GM21447 (cell line): ENCODE data around the gene MTSS2.

Experiments
- ATAC-seq: cut with Tn5 transposase; IDR thresholded peaks from one replicate; pipeline ENCODE4 v1.9.1; 2021; ENCODE audit not compliant: unreplicated experiment

The MTSS2 gene, protein sequence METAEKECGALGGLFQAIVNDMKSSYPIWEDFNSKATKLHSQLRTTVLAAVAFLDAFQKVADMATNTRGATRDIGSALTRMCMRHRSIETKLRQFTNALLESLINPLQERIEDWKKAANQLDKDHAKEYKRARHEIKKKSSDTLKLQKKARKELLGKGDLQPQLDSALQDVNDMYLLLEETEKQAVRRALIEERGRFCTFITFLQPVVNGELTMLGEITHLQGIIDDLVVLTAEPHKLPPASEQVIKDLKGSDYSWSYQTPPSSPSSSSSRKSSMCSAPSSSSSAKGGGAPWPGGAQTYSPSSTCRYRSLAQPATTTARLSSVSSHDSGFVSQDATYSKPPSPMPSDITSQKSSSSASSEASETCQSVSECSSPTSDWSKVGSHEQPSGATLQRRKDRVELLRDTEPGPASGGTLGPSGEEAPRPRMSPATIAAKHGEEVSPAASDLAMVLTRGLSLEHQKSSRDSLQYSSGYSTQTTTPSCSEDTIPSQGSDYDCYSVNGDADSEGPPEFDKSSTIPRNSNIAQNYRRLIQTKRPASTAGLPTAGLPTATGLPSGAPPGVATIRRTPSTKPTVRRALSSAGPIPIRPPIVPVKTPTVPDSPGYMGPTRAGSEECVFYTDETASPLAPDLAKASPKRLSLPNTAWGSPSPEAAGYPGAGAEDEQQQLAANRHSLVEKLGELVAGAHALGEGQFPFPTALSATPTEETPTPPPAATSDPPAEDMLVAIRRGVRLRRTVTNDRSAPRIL

DNA sequence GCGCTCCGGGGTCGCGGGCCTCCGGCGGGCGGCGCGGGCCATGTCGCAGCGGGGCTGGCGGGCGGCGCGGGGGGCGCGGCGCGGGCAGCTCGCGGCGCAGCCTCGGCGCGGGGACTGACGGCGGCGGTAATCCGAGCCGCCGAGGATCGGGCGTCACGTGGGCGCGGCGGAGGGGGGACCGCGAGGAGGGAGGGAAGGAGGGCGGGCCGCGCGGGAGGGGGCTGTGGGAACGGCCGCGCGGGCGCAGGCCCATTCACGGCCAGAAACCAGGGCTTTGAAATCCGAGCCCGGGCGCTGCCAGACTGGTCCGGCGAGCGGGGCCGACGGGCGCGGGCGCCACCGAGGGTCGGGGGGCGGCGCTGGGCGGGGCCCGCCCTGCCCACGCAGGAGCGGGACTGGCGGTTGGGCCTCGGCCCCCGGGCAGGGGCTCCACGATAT lies at the start of gene MTSS2:
TSS of gene MTSS2 (minus strand) at position 116 of the 438 bp plus-strand sequence. CDS start 262 bp downstream, outside the sequence.
- no peak for ATAC-seq

DNA sequence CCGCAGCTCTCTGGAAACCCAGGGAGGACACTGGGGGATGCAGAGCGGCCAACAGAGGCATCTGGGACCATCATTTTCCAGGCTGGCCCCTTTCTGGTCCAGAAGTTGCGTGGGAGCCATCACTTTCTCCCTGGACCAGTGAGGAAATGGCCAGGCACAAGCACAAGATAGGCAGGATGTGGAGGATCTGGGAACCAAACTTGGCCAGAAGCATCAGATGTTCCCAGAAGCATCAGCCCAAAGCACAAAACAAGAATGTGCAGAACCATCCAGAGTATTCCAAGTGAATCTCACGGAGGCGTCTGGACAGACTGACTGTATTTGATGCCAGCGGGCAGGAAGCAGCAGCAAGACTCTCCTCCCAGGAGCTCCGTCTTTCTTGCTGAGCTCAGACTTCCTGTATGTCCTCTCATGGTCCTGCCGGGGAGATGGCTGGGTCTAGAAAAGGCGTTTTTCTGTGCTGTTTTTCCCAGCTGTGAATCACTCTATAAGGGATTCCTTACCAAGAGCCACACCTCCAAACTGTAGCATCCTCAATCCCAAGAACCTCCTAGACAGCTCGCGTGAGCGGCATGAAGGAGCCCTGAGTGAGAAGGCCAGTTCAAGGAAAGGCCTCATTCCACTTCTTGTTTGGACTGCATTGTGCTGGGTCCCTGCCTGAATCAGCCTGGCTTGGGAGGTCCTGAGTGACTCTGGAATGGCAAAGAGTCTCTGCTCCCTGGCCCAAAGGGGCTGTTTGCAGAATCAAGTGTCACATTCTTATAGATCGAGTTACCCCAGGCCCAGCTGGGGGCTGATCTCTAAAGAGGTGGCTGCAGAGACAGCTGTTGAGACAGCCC lies 49.5 kb upstream of the MTSS2 start:
- ATAC-seq = no peak

DNA sequence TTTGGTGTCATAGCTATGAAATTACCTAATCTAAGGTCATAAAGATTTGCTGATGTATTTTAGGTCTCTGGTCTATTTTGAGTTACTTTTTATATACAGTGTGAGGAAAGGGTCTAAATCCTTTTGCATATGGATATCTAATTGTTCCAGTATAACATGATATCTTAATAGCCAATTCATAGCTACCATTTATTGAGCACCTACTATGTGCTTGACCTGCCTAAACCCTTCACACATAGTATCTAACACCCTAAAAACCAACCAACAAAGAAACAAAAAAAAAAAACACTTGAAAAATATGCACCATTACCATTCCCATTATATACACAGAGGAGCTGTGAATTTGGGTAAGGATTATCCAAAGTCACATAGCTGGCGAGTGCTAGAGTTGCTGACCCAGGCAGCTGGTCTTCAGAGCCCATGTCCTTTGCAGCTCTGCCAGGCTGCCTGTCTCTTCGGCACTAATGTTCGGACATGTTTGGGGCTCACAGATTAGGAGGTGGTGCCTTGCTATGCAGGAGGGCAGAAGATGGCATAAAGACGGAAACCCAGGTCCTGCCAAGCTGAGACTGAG lies 48.8 kb upstream of the MTSS2 start:
- ATAC-seq = no peak

DNA sequence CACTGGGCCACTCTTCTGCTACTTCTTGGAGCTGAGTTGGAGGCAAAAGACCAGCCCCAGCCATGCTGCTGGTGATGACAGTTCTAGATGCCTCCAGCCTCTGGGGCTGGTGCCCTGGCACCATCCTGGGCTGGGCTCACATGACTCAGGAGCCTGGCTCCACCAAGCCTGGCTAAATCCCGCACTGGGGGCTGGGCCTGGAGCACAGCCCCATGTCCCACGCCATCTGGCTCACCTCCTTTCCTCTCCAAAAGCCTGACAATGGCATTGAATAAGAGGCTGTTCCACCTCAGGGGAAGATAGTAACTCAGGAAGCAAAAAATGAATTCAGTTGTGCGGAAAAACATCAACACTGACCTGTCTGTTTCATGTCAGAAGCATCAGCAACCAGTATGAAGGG lies 45.1 kb upstream of the MTSS2 start:
- ATAC-seq = no peak

DNA sequence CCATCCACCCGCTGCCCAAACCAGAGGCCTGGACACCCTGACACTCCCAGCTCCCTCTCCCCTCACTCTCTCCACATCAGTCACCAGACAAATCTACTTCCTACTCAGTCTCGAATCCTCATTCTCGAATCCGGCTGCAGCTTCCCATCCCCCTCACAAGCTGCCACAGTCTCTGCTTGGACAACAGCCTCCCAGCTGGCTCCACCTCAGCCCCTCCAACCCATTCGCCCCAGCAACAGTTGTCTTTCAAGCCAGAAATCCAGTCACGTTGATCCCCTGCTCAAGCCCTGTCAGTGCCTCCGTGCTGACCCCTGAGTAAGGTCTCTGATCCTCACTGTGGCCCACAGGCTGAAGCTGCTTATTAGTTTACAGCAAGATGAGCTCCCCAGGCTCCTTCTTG lies 44.2 kb upstream of the MTSS2 start:
- no peak for ATAC-seq

DNA sequence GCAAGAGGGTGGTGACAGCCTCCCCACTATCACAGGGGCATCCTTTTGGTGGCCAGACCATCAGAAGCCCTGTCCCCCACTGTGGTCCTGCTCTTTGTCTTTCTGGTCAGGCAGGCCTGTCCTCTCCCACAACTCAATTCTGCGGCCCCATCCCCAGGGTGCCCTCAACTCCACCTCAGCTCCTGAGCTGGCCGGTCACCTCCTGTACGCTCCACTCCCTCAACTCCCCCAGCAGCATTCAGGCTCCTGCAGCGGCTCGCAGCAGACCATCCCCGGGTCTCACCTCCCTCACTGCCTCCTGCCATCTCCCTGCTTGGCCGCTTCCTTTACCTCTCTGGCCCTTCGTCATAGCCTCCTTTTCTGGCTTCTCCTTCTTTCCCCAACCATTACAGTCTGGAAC lies 43.4 kb upstream of the MTSS2 start:
- no peak for ATAC-seq

DNA sequence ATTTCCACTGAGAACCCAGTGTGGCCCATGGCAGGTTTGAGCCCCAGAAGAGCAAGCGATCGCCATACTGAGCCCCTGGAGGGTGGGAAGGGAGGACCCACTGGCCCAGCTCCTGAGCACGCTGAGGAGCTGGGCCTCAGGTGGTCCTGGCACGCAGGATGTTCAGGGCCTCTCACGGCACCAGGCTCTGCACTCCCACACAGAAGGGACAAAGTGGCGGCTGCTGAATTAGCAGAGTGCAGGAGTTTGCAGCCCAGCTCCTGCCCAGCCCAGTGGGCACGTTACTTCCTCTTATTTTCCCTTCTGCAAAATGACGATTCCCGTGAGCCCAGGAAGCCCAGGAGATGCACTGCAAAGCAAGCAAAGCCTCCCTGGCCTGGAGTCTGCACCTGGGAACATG lies 42.3 kb upstream of the MTSS2 start:
- no peak for ATAC-seq

DNA sequence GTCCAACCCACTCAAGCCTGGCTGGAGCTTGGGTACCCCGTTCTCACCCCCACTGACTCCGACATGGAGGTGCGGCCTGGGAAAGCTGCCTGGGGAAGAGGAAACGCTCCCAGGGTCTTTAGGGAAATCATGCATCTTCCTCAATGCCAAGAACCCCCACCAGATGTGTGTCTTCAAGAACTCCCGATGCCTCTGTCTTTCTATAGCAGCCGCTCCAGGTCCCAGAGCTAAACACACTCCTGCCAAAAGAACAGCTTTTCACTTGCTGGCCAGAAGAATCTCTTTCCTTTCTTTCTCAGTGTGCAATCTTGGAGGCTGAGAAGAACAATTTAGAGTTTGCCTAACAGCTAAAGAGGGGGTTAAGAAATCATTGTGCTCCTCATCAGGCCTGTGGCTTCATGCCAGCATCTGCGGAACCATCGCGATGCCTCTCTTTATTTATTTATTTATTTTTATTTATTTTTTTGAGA lies 41.1 kb upstream of the MTSS2 start:
- no peak for ATAC-seq

DNA sequence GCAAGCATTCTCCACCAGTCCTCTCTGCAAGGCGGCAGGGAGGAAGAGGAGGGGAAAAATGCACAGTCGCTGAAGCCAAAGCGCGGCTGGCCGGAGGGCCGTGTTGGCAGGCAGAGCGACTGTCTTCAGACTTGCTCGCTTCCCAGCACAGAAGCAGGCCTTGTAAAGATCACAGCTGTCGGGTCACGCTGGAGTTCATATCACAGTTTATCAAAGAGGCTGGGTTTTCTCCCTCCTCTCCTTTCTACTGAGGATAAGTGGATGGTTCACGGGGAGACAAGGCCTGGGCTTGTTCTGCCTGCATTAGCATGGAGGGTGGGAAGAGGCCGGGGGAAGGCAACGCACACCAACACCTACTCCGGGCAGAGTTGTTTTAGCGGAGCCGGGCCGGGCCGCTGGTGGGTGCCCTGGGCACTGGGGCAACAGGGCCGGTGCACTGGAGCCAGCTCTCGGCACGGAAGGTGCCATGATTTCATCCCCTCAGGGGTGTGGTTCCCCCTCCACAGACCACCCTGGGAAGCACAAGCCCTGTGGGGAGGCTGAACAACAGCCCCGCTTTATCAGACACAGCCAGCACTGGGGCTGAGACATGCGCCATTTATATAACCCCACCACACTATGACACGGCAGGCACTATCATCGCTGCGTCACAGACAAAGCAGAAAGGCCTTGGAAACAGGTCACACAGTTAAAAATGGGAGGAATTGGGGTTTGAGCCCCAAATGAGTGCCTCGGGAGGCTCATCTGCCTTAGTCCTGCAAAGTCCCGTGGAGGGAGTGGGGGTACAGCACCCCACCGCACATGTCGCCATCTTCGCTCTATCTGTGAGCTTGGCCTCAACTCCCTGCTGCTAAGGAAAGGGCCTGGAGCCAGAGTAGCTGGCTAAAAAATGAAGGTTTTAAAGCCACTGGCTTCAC lies 40.3 kb upstream of the MTSS2 start:
- no peak for ATAC-seq

DNA sequence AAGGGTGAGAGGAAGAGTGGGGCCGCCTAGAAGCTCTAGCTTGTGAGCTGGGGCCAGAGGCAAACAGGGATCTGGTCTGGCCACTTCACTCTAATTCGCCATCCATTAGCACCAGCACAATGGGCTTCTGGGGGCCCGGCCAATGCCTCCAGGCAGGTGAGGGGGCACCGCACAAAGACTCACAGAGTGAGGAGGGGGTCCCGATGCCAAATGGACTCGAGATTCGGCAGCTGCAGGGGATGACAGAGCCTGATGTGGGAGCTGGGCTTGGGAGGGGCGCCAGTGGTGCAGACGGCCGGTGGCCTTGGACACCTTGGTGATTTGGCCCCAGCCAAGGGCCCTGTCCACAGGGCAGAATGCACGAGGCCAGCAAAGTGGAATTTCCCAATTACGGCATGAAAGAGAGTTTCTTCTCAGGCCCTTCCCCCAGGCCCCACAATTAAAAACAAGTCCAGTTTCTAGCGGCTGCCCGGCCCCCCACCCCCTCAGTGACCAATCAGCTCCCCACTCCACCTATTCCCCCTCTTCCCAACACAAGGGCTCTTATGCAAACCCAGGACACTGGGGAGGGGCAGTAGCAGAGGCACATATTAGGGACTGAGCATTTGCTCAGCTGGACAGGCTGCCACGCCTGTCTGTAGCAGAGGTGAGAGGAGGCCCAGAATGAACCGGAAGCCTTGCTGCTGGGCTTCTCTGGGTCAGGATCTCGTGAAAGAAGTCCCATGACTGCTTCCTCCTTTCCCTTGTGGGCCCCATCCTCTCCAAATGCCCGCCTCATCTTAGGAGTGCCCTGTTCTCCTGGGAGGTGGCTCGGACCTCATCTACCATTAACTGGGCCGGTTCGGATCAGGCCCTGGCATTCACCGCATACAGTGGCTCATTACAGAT lies 39.4 kb upstream of the MTSS2 start:
- ATAC-seq = no peak

DNA sequence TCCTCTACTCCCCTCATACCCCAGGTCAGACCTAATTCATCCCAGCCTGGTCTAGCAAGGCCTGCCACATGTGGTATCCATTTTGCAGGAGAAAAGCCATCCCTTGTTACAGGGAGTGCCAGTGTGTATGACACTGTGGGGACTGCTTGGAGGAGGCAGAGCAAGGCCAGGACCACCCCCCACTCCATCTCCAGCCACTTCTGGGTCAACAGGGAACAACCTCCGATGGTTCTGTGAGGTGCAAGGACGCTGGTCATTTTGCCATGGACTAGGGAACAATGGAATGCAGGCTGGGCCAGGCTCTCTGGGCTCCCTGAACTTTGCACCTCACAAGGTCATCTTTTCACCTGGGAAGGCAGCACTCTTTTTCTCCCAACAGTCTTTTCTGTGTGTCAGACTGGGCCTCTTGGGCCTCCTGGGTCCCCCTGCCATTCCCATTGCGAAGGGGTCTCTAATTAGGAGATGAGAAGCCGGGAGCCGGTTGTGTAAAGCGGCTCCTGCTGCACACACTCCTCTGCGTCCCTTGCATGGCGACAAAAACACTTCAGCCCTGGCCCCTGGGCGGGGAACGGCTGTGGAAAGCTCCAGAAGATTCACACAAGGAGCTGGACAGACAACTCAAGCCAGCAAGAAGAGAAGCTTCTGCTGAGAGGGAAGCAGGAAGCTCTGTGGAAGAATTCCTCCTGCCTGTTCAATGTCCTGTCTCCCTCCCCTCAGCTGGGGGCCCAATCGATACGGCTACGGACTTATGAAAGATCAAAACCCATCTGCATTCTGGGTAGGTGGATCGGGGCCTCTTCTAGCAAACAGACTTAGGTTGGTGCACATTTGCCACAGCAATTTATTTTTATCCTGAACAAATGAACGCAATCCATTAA lies 38.5 kb upstream of the MTSS2 start:
- no peak for ATAC-seq

DNA sequence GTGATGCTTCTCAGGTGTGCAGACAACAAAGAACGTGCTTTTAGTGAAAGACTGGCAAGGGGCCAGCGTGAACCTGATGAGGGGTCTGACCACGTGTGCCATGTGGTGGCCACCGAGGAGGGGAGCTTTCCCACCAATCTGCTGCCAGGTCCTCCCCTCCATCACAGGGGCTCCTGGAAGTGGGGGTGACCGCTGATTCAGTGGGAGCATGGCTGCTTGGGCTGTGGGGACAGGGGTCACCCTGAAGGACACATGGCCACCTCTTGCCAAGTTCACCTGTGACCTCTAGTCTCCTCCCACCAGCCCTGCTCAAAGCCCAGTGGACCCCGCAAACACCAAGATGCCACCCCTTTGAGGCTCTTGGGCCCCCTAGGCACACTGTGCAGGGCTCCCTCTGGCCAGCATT lies 37.9 kb upstream of the MTSS2 start:
- ATAC-seq = no peak

DNA sequence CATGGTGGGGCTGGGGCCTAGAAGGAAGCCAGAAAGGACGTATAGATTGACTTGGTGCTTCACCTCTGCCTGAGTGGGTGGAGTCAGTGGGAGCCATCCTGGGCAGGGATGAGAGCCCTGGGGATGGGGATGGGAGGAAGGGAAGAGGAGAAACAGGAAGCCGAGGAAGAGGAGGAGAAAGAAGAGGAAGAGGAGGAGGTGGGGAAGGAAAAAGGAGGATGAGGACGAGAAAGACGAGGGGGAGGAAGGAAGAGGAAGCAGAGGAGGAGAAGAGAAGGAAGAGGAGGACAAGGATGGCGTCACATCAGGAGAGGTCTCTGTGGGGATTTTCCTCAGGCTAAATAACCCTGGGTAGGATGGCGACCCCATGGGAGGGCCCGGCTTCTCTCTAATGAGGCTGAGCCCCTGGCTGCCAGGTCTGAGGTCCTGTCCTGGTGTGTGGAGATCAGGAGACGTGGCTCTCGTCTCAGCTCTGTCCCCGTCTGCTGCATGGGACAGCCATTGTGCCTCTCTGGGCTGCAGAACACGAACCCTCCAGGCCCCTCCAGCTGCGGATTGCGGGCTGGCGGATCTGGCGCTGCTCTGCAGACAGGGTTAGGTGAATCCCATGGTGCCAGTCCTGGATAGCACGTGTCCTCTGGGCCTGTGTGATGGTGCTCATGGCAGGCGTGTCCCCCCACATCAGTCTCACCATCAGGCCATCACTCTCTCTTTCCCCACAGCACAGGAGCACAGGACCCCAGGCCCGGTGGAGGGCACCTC lies 35.5 kb upstream of the MTSS2 start:
- no peak for ATAC-seq

DNA sequence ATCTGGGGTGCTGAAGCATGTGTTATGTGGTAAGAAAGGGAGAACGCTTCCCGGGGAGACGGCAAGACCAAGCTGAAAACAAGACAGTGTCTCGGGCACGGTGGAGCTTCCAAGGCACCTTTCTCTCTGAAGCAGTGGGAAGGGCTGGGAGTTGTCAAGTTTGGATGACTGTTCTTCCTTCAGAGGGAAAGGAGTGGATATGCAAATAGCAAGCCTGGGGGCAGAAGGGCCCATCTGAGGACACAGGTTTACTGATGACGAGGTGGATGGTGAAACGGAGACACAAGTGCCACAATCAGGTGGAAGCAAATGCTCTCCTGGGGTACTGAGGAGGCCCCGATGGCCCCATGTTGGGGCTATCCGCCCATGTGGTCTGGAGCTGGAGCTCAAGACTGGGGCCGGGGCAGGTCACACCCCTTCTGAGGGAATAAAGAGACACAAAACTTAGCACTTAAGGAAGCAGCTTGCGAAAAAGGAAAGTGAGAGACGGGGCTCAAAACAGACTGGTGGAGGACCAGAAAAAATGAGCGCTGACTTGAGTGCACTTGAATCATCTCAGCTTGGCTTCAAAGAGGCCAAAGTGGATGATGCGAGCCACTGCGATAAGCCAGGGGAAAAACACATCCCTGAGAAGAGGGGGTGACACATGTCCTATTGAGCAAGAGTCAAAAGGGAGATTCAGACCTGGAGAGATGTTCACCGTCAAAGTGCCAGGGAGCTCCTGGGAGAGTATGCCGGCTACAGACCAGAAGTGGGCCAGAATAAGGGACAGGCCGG lies 34.8 kb upstream of the MTSS2 start:
- ATAC-seq = no peak

DNA sequence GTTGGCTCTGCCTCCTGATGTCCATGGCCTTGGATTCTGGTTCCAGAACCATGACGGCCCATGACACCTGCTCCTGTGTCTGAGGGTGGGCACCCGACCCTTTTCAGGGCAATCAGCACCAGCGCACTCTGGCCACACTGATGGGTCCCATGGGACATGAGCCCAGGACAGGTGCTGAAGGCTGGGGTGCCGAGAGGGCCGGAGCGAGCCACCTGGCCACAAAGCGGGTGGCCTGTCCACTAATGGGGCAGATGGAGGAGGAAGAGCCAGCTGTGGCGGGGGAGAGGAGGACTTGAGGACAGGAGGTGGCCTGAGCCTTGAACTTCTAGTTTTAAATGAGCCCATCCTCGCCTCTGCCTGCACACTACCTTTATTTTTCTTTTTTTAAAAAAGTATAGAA lies 31.2 kb upstream of the MTSS2 start:
- ATAC-seq = no peak

DNA sequence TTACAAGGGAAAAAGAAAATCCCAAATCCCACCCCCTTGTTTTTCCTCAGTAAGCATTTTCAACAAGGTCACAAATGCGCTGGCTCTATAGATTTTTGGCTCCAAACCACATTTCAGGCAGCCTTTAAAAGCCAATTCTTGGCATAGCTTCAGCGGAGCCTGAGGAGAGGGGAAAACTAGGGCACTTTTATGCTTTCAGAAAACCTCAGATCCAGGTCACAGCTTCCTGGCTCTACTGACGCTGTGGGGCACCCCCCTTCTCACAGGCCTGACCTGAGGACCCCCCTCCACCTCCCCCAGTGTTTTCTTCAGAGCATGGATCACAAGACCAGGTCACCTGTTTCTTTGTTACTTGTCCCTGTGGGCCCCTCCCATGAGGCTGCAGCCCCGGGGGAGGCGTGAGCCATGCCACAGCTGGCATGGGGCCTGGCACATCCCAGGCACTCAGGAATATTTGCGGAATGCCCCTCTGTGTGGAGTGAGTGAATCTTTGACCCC lies 30.1 kb upstream of the MTSS2 start:
- no peak for ATAC-seq
